Glomerular endothelial cell (primary cell): Measurements from ENCODE around the gene CXCL12. TPM values are rescaled to one million over a fixed set of nuclear protein-coding genes. Genes with fewer than 3 reads are reported as not detected.

ENCODE experiments used
- DNase-seq: peaks from one replicate; pipeline ENCODE4 v3.0.0-alpha.2; 2011; ENCODE audit warnings: low read depth, low spot score; ENCODE audit errors: extremely low read depth
- total RNA-seq: library from RNA; depleted of rRNA; stranded (reverse); fragments of >200 nt; gene quantifications from 2 replicates; pipeline ENCODE4 v1.2.3, GENCODE V29; 2015

The CXCL12 gene
- 4.0 and 9.5 TPM in 2 replicates for total RNA-seq

DNA sequence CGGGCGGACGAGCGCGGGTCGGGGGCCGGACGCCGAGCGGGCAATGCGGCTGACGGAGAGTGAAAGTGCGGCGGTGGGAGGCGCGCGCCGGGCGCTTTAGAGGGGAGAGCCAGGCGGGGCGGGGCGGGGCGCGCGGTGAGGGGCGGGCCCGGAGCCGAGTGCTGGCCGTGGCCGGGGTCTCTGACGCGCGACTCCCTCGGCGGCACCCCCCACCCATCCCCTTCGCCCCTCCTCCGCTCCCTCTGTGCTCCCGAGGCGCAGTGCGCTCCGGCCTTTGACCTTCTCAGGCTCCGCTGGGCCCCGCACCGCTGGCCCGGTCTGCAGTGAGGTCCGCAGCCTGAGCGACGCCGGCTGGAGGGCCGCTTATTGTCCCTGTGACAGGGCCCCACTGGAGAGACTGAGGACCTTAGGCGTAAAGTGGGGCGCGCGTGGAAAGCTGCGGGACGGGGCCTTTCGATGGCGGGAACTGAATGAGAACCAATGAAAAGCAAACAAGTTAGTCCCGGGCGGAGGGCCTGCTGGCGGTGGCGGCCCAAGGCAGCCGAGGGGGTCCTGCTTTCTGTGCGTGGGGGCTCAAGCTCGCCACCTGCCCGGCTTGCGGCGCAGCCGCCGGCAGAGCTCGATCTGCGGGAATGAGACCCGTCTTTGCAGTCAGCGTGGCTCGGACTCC is at the start of gene CXCL12:
Gene CXCL12, minus strand, starts transcription at position 72 of the 670 bp plus-strand sequence. CDS start 92 bp downstream, outside the sequence.
- no peak for DNase-seq

DNA sequence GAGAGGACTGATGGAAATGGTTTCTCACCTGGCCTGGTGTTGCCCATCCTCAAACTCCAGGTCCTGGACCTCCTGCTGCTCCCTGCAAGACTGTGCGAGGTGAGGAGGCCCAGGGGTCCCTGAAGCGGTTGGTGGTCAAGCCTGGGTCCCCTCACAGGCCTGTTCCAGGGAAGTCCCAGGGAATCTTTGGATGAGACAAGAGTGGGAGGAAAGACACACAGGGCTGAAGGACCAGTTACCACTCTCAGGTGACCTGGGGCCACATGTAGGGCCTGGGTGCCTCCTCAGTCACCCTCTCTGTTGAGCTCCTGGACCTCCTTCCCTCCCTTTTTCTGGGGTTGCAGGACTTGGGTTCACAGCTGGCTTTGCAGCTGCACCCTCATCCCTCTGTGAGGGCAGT is 42.6 kb upstream of the CXCL12 start:
- DNase-seq, result no peak

DNA sequence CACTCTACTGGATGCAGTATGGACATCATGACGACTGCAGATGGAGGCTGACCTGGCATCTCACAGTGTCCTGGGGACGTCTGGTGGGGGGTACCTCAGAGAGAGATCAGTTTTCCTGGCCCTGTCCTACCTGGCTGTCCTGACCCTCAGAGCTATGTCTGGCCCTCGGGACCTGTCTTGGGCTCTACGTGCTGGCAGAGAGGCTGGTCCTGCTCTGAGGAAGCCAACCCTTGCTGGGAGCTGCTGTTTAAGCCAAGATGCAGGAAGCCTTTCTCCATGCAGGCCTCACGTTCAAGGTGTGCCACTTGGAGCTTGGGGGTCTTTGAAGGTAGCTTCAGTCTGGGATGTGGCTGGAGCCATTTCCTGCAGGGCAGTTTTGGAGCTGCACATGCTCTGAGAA is 42.1 kb upstream of the CXCL12 start:
- no peak for DNase-seq

DNA sequence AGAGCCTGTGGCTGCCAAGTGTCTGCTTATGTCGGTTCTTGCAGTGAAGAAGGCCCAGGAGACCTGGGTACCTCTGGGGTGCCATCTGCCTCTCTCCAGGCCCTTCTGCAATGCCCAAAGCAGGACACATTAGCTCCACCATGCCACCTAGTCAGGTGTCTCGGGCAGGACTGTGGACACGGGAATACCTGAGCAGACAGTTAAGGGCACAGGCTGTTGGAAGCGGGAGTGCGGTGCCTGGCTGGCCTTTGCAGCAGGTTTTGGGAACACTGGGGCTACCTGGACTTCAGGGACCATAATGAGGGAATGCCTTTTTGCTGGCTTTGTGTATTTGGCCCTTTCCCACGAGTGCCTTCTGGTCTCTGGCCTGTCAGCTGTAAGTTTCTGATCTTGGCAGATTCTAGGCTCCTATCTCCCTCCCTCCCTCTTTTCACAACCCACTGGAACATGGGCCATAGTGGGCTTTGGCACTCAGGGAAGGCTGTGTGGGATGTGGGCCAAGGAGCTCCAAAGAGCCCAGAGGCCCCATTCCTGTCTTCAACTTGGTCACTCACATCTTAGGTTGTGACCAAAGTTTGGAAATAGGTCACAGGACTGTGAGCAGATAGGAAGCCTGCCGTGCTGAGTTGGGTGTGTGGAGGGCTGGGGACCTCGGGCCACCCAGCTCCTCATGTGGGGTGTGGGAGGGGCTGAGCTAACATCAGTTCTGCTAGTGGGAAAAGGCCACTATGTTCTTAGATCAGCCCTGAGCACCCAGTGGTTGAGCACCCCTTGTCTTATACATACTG is 41.5 kb upstream of the CXCL12 start:
- DNase-seq, result no peak

DNA sequence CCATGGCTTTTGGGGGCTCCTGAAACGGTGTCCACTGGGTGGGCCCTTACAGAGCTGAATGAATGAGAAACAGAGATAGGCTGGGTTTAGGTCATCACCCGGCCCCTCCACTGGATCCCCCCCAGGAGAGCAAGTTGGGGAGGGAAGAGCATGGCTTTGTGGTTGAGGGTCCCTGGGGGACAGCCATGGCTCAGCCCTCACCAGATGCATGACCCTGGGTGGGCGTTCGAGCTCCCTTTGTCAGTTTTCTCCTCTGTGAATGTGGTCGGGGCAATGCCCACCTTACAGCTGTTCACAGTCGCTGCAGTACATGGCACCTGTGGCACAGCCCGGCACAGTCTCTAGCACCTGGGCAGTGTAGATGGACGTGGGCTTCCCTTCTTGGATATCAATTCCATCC is 40.6 kb upstream of the CXCL12 start:
- no peak for DNase-seq

DNA sequence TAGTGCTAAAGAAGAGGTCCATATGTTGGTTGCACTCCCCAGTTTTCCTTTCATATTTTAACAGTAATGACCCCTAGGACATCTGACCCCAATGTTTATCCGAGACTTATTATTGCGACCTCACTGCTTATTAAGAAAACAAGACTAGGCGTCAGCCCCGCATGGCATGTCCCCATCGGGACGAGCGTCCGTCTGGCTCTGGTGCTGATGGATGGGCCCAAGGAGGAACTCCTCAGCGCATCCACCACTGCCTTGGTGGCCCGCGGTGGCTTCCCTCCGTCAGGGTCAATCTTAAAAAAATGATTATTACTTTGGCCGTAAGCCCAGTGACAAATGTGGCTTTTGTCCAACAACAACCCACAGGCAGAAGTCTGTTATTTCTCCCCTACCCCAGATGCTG is 40.1 kb upstream of the CXCL12 start:
- DNase-seq, result no peak

DNA sequence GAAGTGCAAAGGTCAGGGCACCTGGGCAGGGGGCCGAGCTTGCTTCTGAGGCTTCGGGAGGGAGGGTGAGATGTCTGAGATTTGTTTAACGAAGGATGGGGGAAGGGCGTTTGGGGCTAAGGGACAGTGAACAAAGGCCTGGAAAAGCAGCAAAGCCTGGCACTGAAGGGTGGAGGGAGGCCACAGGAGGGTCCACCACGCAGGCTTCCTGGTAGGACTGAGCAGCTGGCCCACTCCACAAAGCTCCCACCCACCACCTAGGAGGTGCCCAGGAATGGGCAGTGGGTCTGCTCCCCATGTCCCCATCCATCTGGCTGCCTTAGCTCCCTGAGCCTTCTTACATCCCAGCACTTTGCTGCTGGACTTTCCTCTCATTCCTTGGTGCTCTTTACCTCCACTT is 39.4 kb upstream of the CXCL12 start:
- no peak for DNase-seq

DNA sequence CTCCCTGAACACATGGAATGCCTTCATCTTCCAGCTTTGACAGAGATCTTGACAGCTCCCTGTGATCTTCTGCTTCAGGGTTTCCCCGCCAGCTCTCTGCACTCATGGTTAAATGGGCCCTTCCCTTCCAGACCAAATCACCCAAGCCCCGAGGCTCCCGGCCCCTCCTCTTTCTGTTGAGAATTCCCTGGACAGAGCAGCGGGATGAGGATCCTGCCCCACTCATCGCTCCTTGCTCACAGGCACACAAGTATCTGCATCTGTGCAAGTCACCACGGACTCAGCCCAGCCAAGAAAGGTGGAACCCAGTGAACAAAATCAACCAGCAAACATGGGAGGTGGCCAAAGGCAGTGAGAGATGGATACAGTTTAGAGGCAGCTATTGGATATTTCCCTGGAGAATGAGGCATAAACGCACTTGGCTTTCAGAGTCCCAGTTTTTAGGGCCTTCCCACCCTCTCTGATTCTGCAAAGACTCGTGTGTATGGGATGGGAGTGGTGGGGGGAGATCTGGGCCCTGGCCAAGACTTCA is 37.7 kb upstream of the CXCL12 start:
- DNase-seq, result no peak

DNA sequence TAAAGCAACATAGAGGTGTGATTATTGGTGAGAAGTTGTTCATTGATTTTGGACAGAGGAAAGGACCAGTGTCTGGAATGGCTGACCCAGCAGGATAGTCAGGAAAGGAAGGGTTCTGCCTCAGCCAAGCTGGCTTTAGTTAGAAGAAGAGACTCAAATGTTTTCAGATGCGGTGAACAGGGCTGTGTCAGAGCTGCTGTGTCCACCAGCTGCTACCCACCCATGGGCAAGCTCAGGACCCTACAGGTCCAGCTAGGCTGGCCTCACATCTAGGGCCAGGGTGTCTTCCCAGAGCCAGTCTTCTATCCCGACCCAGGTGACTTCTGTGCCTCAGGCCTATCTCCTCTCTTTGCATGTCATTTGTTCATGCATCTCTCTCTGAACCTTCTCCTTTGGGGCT is 37.3 kb upstream of the CXCL12 start:
- DNase-seq, result no peak

DNA sequence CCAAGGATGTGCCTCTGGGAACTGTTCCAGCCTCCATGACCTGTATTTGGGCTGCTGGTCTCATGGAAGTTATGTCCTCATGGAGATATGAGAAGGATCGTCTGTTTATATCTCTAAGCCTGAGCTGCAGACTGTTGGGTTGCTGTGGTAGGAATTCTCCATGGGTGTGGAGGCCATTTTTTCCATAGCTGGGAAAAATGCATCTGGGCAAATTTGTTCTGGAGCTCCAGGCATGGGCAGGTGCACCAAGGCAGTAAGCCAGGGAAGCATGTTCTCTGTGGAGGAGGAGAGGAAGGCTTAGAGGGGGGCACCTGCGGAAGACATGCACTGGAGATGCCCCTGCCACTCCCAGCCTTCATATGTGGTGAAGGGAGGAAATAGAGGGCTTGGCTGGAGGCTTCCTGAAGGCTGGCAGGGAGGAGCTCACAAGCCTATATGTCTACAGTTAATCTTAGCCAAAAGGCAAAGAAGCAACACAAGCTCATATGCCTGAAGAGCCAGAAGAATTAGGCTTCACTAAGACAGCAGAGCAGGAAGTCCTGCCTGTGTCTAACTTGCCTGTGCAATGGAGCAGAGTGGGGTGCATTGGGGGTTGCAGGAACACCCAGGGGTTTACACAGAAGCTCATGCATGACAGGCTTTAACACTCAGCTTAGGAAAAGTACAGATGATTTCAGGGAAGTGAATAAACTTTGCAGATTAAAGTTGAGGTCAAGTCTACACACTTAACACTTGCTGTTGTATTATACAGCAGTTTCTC is 35.1 kb upstream of the CXCL12 start:
- DNase-seq, result no peak

DNA sequence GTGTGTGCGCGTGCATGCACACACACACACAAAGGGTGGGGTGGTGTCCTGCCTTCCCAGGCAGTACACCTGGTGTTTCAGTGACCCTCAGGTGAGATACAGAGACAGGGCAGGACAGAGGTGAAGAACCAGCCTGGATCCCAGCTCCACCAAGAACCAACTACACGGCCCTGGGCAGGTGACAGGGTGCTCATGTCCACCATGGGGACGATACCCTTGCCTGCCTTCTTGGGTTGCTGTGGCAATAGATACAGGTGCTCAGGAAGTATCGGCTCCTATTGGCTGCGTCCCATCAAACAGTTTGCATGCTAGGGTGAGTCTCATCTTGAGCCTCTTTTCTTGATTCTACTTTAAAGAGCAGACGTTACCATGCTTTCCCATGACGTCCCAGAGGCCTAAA is 33.7 kb upstream of the CXCL12 start:
- no peak for DNase-seq

DNA sequence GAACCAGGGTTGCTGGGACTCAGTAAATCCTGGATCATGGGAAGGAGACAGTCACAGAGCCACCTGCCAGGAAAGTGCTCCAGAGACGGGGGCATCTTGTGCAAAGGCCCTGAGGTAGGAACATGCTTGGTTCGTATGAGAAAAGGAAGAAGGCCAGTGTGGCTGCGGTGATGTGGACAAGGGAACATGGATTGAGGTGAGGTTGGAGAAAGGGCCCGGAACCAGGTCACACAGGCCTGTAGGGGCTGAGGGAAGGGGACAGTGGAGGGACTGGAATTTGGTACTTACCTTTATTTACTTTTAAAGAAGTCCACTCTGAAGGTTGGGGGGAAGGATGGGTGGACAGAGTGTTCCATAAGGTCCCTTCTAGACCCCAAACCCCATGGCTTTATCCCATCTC is 32.9 kb upstream of the CXCL12 start:
- DNase-seq, result no peak

DNA sequence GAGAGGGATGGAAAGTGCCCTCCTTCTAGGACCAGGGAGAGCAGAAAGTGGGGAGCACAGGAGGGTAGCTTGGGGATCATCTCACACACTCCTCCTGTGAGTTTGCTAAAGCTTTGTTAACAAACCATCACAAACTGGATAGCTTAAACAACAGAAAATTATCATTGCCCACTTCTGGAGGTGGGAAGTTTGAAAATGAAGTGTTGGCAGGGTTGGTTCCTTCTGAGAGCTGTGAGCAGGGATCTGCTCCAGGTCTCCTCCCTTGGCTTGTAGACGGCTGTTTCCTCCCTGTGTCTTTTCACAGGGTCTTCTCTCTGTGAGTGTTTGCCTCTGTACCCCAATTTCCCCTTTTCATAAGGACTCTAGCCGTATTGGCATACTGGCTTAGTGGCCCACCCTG is 32.0 kb upstream of the CXCL12 start:
- DNase-seq, result no peak

DNA sequence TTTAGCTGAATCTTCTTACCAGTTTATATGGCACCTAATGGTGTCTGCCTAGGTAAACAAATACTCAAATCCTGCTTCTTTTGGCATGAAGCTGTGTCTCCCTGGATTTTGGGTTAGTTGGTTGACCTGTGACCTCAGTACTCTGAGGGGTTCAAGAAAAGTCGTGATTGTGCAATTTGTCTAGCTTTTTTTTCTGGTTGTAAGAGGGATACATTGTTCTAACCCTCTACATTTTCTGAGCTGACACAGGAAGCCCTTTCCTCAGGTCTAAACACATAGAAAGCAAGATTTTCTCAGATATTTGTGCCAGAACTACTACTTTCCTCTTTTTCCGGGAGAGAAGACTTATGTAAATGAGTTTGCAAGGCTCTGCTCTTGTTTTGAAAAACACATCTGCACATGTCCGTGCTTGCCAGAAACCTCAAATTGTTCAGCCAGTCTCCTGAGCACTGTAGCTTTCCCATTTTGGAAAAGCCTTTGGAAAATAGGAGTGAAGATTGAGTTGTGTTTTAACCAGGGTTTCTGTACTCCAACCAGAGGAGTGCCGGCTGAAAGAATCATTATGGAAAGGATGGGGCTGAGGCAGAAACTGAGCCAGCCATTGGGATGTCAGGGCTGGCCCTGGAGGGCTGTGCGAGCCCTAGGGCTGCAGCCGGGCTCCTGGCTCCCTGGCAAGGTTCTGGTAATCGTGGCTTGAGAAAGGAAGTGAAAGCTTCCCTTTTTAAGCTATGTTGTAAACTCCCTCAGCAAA is 31.3 kb upstream of the CXCL12 start:
- no peak for DNase-seq

DNA sequence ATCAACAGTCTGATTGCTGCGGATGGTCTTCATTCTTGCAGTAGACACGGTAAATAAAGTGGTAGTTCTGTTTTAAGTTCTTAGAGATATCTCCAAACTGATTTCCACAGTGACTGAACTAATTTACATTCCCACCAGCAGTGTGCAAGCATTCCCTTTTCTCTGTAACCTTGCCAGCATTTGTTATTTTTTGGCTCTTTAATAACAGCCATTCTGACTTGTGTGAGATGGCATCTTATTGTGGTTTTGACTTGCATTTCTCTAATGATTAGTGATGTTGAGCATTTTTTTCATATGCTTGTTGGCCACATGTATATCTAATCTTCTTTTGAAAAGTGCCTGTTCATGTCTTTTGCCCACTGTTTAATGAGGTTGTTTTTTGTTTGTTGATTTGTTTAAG is 30.2 kb upstream of the CXCL12 start:
- DNase-seq, result no peak

DNA sequence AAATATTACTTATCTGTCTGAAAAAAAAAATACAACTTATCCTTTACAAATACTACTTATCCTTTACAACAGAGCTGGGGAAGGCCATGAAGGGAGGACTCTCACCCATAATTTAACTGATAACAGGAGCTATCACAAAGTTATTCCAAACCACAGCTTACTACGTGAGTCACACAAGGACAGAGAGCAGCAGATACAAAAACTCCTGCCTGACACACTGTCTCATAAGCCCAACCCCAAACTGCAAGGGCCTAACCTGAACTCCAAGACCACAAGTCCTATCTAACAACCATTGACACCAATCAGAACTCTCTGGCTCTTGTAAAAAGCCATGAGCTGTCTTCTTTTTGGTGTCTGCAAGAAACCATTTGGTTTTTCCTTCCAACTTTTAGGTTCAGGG is 28.5 kb upstream of the CXCL12 start:
- DNase-seq, result no peak

DNA sequence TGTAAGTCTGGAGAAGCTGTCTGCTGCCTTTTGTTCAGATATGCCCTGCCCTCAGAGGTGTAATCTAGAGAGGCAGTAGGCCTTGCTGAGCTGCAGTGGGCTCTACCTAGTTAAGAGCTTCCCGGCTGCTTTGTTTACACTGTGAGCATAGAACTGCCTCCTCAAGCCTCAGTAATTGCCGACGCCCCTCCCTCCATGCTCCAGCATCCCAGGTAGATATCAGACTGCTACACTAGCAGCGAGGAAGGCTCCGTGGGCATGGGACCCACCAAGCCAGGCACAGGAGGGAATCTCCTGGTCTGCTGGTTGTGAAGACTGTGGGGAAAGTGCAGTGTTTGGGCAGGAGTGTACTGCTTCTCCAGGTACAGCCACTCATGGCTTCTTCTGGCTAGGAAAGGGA is 26.4 kb upstream of the CXCL12 start:
- no peak for DNase-seq

DNA sequence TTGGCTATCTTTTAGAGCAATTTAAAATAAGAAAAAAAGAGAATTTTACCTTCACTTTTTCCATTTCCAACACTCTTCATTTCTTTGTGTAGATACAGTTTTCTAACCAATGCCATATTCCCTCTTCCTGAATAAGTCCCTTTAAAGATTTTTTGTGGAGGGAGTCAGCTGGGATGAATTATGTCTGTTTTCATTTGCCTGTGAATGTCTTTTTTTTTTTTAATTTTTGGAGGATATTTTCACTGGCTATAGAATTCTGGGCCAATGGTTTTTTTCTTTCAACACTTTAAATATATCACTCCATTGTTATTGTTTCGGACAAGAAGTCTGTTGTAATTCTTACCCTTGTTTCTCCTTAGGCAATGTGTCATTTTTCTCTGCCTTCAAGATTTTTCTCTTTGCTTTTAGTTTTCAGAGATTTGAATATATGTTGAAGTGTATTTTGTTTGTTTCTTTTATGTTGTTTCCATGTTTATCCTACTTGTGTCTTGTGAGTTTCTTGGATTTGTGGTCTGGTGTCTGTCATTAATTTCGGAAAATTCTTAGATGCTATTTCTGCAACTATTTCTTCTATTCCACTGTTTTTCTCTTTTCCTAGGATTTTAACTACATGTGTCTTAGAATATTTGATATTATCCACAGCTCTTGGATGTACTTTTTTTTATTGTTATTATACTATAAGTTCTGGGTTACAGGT is 20.0 kb upstream of the CXCL12 start:
- DNase-seq, result no peak

DNA sequence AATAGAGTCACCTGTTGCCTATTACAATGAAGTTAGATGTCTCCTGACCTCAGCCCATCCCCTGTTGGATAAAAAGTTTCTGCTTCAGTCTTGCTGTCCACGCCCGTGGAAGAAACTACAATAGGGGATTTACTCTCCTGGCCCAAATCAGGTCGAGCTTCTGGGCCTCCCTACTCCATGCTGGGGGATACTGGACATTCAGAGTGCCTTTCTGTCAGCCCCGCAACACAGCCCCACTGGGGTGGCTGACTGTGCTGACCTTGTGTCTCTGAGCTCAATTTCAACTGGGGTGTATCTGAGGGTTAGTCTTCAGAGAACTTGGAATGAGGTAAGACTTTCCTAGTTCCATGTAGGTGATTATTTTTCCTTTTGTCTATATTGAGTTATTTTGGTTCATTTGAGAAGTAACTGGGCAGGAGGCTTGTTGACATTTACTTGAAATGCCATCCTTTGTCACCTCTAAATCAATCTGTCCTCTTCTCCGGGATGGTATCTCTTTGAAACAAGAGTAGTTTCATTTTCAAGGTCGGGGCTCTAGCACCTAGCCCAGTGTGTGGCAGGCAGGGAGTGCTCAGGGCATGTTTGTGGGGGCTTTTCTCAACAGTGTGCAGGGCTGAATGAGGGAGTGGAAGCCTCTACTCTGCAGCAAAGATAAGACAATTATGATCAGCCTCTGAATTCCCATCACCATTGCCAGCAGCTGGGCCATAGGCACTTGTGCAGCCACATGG is 17.7 kb upstream of the CXCL12 start:
- DNase-seq, result no peak

DNA sequence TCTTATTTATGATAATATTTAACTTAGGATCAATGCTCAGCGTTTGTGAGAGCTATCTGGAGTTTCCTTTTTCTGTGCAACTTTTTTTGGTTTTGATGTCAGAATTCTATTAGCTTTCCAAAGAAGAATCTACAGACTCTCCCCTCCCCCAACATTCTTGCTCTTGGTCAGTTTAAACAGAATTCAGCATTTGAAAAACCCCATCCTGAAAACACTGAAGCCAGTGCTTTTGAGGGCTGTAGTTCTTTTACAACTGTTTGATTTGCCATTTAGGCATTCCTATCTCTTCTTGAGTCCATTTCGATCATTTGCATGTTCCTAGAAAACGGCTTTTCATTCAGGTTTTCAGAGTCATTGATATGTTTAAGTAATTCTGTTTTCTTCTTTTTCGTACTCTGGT is 15.6 kb upstream of the CXCL12 start:
- DNase-seq, result no peak
